Activated T-helper 1 cell treated with anti-CD3 and anti-CD28 coated beads, Interleukin-12 subunit alpha, Interleukin-12 subunit beta, Interleukin-2, Interleukin-4 antibody, amounts not matched to agents 30 ng/mL and 10 ng/mL and 1 ng/mL, durations not matched to agents 14 hours and 24 hours and 36 hours (primary cell): Measurements from ENCODE around the gene KLF9. TPM values are rescaled to one million over a fixed set of nuclear protein-coding genes. Genes with fewer than 3 reads are reported as not detected.

Source experiments
- DNase-seq: peaks from one replicate; pipeline ENCODE4 v3.0.0; 2021; ENCODE audit warnings: low spot score
- H3K27ac Mint-ChIP-seq: one replicate; pipeline ENCODE4 v1.8.0; 2021; ENCODE audit warnings: mild to moderate bottlenecking, mixed read lengths
- H3K27me3 Mint-ChIP-seq: one replicate; pipeline ENCODE4 v1.8.0; 2022; ENCODE audit warnings: mild to moderate bottlenecking, moderate library complexity, mixed read lengths; ENCODE audit not compliant: insufficient read depth
- H3K36me3 Mint-ChIP-seq: one replicate; pipeline ENCODE4 v1.8.0; 2021; ENCODE audit warnings: low read depth, mixed read lengths
- H3K4me1 Mint-ChIP-seq: one replicate; pipeline ENCODE4 v1.8.0; 2021; ENCODE audit warnings: low read depth, mixed read lengths
- H3K4me3 Mint-ChIP-seq: one replicate; pipeline ENCODE4 v1.8.0; 2021; ENCODE audit warnings: mild to moderate bottlenecking, moderate library complexity, mixed read lengths
- H3K9me3 Mint-ChIP-seq: one replicate; pipeline ENCODE4 v1.8.0; 2021; ENCODE audit warnings: mixed read lengths
- intact Hi-C: fragments of 100-400 bp; cut with micrococcal nuclease; formaldehyde crosslinking; loops from one replicate; pipeline ENCODE4 v1.15.1; 2024
- total RNA-seq: library from RNA; stranded (reverse); gene quantifications from 2 replicates; pipeline ENCODE4 v1.2.3, GENCODE V29; 2022

The KLF9 gene
- total RNA-seq, 1 donor from 2014 or later = 18.1 TPM

DNA sequence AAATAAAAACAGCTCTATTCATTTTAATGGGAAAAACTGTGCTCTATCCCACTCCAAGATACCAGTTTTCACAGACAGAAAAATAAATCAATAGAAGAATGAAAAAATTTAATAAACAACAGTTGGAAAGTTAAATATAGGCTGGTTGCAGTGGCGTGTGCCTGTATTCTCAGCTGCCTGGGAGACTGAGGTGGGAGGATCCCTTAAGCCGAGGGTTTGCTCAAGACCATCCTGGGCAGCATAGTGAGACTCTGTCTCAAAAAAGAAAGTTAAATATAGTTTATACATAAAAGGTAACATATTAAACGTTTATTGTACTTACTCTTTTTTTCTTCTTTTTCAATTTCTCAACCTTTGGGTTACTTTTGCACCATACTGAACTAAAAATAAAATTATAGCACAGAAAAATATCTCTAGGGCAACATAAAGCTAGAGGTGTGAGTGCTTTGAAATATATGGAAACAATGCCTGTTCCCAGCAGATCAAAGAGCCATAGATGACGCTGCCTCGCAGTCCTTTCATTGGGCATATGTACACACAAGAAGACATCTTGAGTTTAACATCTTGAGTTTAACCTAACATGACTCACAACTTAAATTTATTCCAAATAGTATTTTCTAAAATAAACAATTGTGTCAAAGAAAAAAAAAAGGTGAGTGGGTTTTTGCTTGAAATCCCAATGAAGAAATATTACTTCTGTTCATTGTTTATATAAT is 25.7 kb upstream of the KLF9 start:
- intact Hi-C loops = loop anchor here (2.0 kb wide), 1 partner anchor 15 kb away; no protein-coding TSS in a partner anchor
- H3K4me1 Mint-ChIP-seq = peaks cover 14% of the 10 kb centered on the region
- H3K4me3 Mint-ChIP-seq = no peak overlapping the region
- peaks cover 2% of the 10 kb centered on the region for H3K36me3 Mint-ChIP-seq
- no peaks in the 10 kb centered on the region for H3K9me3 Mint-ChIP-seq
- H3K27ac Mint-ChIP-seq = no peak overlapping the region
- no peaks in the 10 kb centered on the region for H3K27me3 Mint-ChIP-seq
- no peak for DNase-seq

- no peak overlapping the region for H3K4me3 Mint-ChIP-seq
- intact Hi-C loops = no loop called here
- DNase-seq = no peak
- peaks cover 4% of the 10 kb centered on the region for H3K9me3 Mint-ChIP-seq
- H3K36me3 Mint-ChIP-seq = peaks cover 2% of the 10 kb centered on the region
- H3K4me1 Mint-ChIP-seq = peaks cover 14% of the 10 kb centered on the region
- peak overlapping the region; percentile 2 for H3K27ac Mint-ChIP-seq
- H3K27me3 Mint-ChIP-seq = no peaks in the 10 kb centered on the region
Observed at GRCh38 chr9:70438341-70438928, 24.0 kb upstream of the KLF9 start.

DNA sequence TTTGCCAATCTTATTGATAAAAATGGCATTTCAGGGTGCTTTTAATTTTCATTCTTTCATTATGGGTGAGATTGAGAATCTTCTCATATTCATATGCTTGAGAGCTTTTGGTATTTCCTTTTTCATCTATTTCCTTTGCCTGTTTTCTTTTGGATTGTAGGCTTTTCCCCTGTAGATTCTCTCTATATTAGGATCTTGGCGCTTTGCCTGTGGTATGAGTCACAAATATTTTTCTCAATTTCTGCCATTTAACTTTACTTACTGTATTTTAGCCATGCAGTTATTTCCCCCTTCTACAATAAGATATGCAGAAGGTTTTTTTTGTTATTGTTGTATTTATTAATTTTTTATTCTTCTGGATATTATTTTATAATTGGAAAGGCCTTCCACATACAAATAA is 21.5 kb upstream of the KLF9 start:
- no peak overlapping the region for H3K27ac Mint-ChIP-seq
- H3K27me3 Mint-ChIP-seq = no peaks in the 10 kb centered on the region
- no peak overlapping the region for H3K4me3 Mint-ChIP-seq
- peaks cover 2% of the 10 kb centered on the region for H3K36me3 Mint-ChIP-seq
- H3K4me1 Mint-ChIP-seq = peaks cover 14% of the 10 kb centered on the region
- intact Hi-C loops = no loop called here
- DNase-seq = no peak
- H3K9me3 Mint-ChIP-seq = peaks cover 12% of the 10 kb centered on the region

DNA sequence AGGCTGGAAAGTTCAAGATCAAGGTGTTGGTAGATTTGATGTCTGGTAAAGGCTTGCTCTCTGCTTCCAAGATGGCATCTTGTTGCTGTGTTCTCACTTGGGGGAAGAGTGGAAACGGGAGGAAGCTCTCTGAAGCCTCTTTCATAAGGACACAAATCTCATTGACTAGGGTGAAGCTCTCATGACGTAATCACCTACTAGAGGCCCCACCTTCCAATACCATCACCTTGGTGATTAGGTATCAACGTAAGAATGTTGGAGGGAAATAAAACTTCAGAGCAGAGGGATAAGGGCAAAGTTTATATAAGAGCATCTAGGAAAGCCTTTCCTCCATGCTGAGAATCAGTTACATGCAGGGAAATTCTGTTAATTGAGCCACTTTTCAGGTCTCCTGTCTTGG is 15.4 kb upstream of the KLF9 start:
- Mint-ChIP-seq H3K9me3 (peaks cover 16% of the 10 kb centered on the region), H3K4me1 (no peaks in the 10 kb centered on the region), H3K27ac (no peak overlapping the region), H3K27me3 (no peaks in the 10 kb centered on the region), H3K4me3 (no peak overlapping the region), H3K36me3 (peaks cover 3% of the 10 kb centered on the region)
- no peak for DNase-seq
- intact Hi-C loops = no loop called here

GRCh38 chr9:70428781-70429180 is 14.3 kb upstream of the KLF9 start:
- no peak overlapping the region for H3K4me3 Mint-ChIP-seq
- no peak overlapping the region for H3K27ac Mint-ChIP-seq
- intact Hi-C loops = no loop called here
- H3K27me3 Mint-ChIP-seq = no peaks in the 10 kb centered on the region
- H3K9me3 Mint-ChIP-seq = peaks cover 16% of the 10 kb centered on the region
- peaks cover 3% of the 10 kb centered on the region for H3K36me3 Mint-ChIP-seq
- H3K4me1 Mint-ChIP-seq = no peaks in the 10 kb centered on the region
- no peak for DNase-seq

- Mint-ChIP-seq H3K9me3 (peaks cover 10% of the 10 kb centered on the region), H3K4me3 (no peak overlapping the region), H3K36me3 (peaks cover 3% of the 10 kb centered on the region), H3K4me1 (peaks cover 6% of the 10 kb centered on the region), H3K27ac (no peak overlapping the region), H3K27me3 (no peaks in the 10 kb centered on the region)
- DNase-seq = no peak
- intact Hi-C loops = no loop called here
Observed at GRCh38 chr9:70427161-70427945, 12.9 kb upstream of the KLF9 start.

DNA sequence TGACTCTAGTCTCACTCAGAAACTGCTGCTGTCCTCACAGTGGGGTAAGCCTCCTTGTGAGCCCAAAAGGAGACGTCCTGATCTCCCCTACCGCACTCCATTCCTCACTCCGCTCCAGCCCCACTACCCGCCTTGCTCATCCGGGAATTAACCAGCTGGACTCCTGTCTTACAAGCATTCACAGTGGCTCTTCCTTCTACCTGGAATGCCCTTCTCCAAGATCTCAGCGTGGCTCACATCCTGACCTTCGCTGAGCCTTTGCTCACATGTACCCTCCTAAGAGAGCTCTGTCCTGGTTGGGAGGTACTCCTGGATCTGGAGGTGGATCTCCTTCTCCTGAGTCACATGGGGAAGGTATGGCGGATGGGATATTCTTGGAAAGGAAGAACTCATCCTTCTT is 10.7 kb upstream of the KLF9 start:
- peaks cover 27% of the 10 kb centered on the region for H3K4me1 Mint-ChIP-seq
- intact Hi-C loops = no loop called here
- DNase-seq = no peak
- H3K36me3 Mint-ChIP-seq = no peaks in the 10 kb centered on the region
- no peak overlapping the region for H3K27ac Mint-ChIP-seq
- H3K27me3 Mint-ChIP-seq = peaks cover 2% of the 10 kb centered on the region
- H3K4me3 Mint-ChIP-seq = no peak overlapping the region
- no peaks in the 10 kb centered on the region for H3K9me3 Mint-ChIP-seq

DNA sequence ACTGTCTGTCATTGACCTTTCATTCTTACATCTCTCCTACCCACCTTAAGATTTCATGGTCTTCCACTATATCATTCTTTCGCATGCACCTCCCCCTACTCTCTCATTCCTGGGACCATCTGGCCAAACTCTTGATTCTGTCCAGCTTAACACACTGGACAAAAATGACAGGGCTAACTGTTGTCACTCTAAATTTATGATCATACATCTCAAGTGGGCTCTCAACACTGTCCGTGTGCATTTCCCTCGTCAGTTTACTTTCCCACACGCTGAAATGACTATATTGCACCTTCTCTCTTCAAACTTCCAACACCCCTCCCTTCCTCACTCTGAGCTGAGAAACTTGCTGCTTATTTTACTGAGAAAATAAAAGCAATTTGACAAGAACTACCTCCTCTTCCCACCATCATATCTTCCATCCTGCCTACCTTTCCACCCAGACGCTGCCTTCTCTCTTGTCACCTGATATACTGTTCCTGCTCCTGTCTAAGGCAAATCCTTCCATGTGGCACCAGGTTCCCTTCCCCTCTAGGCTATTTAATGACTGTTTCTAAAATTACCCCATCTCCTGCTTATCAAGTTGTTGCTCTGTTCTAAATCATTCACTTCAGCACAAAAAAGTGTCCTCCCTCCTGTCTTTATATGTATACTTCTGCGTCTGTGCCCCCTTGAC is 8.1 kb upstream of the KLF9 start:
- Mint-ChIP-seq H3K27ac (peak overlapping the region; percentile 99), H3K4me3 (peak overlapping the region; percentile 5), H3K27me3 (peaks cover 3% of the 10 kb centered on the region), H3K36me3 (no peaks in the 10 kb centered on the region), H3K4me1 (peaks cover 40% of the 10 kb centered on the region), H3K9me3 (no peaks in the 10 kb centered on the region)
- intact Hi-C loops = no loop called here
- DNase-seq = no peak

- H3K9me3 Mint-ChIP-seq = no peaks in the 10 kb centered on the region
- intact Hi-C loops = loop anchor here (2.0 kb wide), 1 partner anchor 15 kb away; no protein-coding TSS in a partner anchor
- peak overlapping the region; percentile 99 for H3K27ac Mint-ChIP-seq
- no peaks in the 10 kb centered on the region for H3K36me3 Mint-ChIP-seq
- no peak for DNase-seq
- peaks cover 3% of the 10 kb centered on the region for H3K27me3 Mint-ChIP-seq
- peak overlapping the region; percentile 83 for H3K4me3 Mint-ChIP-seq
- H3K4me1 Mint-ChIP-seq = peaks cover 40% of the 10 kb centered on the region
Observed at GRCh38 chr9:70421272-70422180, 7.1 kb upstream of the KLF9 start.

DNA sequence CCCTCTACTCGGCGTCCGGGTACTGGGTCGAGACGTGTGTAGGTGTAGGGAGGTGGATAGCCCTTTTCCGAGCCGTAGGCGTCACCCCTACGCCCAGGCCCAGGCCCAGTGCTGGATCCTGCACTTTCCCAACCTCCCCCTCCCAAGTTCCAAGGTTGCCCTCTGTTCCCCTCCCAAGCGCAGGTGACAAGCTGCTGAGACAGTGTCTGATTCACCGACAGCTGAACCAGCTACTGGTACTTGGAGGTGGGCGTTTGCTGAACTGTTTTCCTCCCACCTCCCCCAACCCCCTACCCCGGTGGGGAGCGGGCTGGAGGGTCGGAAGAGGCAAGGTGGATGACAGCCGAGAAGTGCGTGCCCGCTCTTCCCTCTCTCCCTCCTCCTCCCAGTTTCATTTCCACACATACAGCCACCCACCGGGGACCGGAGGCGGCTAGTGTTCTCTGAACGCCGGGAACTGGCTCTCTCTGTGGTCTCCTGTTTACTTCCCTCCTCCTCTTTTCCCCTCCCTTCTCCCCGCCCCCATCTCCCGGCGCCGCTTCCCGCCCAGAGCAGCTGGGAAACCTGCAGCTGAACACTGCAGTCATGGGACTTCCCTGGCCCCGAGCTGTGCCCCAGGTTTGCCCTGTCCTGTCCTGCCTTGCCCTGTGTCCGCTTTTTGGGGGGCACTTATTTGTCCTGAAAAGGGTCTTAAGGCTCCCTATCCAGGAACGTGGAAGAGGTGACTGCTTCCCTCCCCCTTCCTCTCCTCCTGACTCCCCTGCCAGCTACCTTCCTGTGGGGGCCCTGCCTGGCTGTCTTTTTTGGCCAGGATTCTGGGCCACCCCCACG is 6.2 kb upstream of the KLF9 start:
- DNase-seq = peak; percentile 30
- H3K27me3 Mint-ChIP-seq = peaks cover 3% of the 10 kb centered on the region
- H3K4me3 Mint-ChIP-seq = peak overlapping the region; percentile 83
- intact Hi-C loops = loop anchor here (1.0 to 2.0 kb wide), 6 partner anchors 9 to 182 kb away; no protein-coding TSS in a partner anchor
- no peaks in the 10 kb centered on the region for H3K36me3 Mint-ChIP-seq
- H3K9me3 Mint-ChIP-seq = no peaks in the 10 kb centered on the region
- peaks cover 40% of the 10 kb centered on the region for H3K4me1 Mint-ChIP-seq
- peak overlapping the region; percentile 99 for H3K27ac Mint-ChIP-seq
